ENCODE results near the gene TMC1. TPM values are rescaled to one million over a fixed set of nuclear protein-coding genes. Genes with fewer than 3 reads are reported as not detected.

The TMC1 gene
- total RNA-seq, 4 donors from 2014 or later, result 1.2 to 15.7 TPM; not detected in 2

DNA sequence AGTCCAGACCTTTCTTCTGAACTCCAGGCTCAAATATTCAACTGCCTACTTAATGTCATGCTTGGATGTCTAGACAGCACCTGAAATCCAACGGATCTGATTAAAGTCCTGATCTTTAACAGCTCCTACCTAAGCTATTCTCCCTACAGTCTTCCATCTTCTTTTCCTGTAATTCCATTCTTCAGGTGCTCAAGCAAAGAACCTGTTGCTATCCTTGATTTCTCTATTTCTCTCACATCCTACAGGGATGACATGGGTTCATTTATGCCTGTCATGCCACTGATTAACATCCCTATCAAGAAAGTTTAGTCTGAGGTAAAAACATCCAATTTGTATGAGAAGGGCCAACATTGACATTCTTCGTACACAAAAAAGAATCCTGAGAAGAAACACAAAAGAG lies 163.2 kb downstream of the TMC1 start:
- no peak overlapping the region for H3K27ac ChIP-seq
- DNase-seq (no peak), ATAC-seq (no peak)
- H3K4me3 ChIP-seq, result no peak overlapping the region
- intact Hi-C loops (cut with DNase I; ENCODE audit: low total_unique reads) (no loop called here), in situ Hi-C loops (cut with MboI; ENCODE audit: low sequenced_read_pairs in 4 of 4) (no loop called here)
- H3K27me3 ChIP-seq, result no peaks in the 10 kb centered on the region
- no peaks in the 10 kb centered on the region for H3K36me3 ChIP-seq
- H3K4me1 ChIP-seq, result no peaks in the 10 kb centered on the region
- TF ChIP-seq, protein P1, sequence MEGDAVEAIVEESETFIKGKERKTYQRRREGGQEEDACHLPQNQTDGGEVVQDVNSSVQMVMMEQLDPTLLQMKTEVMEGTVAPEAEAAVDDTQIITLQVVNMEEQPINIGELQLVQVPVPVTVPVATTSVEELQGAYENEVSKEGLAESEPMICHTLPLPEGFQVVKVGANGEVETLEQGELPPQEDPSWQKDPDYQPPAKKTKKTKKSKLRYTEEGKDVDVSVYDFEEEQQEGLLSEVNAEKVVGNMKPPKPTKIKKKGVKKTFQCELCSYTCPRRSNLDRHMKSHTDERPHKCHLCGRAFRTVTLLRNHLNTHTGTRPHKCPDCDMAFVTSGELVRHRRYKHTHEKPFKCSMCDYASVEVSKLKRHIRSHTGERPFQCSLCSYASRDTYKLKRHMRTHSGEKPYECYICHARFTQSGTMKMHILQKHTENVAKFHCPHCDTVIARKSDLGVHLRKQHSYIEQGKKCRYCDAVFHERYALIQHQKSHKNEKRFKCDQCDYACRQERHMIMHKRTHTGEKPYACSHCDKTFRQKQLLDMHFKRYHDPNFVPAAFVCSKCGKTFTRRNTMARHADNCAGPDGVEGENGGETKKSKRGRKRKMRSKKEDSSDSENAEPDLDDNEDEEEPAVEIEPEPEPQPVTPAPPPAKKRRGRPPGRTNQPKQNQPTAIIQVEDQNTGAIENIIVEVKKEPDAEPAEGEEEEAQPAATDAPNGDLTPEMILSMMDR (IDR thresholded peaks at IDR 0.05 in 4 of 5, conservative IDR thresholded peaks at IDR 0.05 in 1 of 5), result no peak
- no peak for TF ChIP-seq POLR2A (IDR thresholded peaks at IDR 0.05)
- H3K9me3 ChIP-seq, result no peaks in the 10 kb centered on the region

DNA sequence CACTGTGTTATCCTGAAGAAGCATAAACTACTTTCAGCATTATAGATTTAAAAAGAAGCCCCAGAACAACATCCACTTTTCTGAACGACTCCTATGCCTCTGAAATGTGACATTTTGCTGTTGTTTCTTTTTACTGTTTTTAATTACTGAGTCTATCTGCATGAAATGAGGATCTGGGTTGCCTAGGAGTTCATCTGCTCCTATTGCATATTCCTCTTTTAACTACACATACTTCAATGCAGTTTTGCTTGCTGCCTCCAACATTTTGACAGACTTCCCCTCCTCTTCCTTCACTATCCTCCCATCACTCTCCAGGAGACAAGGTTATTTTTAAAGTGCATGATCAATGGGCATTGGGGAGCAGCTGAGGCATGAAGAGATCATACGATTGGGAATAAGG lies 164.5 kb downstream of the TMC1 start:
- Histone ChIP-seq H3K9me3 (peaks cover 0 to under 1% (median 0%) of the 10 kb centered on the region in 3 donors), H3K27me3 (no peaks in the 10 kb centered on the region), H3K36me3 (no peaks in the 10 kb centered on the region), H3K4me1 (no peaks in the 10 kb centered on the region), H3K27ac (no peak overlapping the region), H3K4me3 (no peak overlapping the region)
- no peak for TF ChIP-seq POLR2A (IDR thresholded peaks at IDR 0.05)
- TF ChIP-seq, protein P1 (IDR thresholded peaks at IDR 0.05 in 4 of 5, conservative IDR thresholded peaks at IDR 0.05 in 1 of 5), result no peak
- DNase-seq (no peak), ATAC-seq (no peak)
- in situ Hi-C loops (cut with MboI; ENCODE audit: low sequenced_read_pairs in 4 of 4), result no loop called here
- intact Hi-C loops (cut with DNase I; ENCODE audit: low total_unique reads), result no loop called here

DNA sequence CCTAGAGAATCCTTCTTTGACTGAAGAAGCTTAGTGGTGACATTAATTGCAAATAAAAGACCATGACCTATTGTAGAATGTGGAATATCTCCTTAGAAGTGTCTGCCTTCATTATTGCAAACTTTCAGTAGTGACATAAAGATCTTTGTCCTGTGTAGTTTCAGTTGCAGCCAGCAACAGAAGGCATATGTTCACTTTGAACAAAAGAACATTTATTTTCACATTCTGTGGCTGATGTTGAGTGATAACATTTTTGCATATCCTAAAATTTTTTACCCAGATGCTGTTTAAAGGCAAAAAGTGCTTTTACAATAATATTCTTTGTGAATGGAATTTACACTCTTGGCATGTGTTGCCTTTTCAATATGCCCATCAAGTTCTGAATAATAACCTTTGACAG lies 165.9 kb downstream of the TMC1 start:
- TF ChIP-seq, protein P1 (IDR thresholded peaks at IDR 0.05 in 4 of 5, conservative IDR thresholded peaks at IDR 0.05 in 1 of 5), result no peak
- no peak for TF ChIP-seq POLR2A (IDR thresholded peaks at IDR 0.05)
- in situ Hi-C loops (cut with MboI; ENCODE audit: low sequenced_read_pairs in 4 of 4) (no loop called here), intact Hi-C loops (cut with DNase I; ENCODE audit: low total_unique reads) (no loop called here)
- no peaks in the 10 kb centered on the region for H3K4me1 ChIP-seq
- ATAC-seq, result no peak
- no peaks in the 10 kb centered on the region for H3K27me3 ChIP-seq
- no peak overlapping the region for H3K27ac ChIP-seq
- no peak overlapping the region for H3K4me3 ChIP-seq
- H3K36me3 ChIP-seq, result no peaks in the 10 kb centered on the region
- peaks cover 0 to 3% (median 0%) of the 10 kb centered on the region in 3 donors for H3K9me3 ChIP-seq
- DNase-seq, result no peak

DNA sequence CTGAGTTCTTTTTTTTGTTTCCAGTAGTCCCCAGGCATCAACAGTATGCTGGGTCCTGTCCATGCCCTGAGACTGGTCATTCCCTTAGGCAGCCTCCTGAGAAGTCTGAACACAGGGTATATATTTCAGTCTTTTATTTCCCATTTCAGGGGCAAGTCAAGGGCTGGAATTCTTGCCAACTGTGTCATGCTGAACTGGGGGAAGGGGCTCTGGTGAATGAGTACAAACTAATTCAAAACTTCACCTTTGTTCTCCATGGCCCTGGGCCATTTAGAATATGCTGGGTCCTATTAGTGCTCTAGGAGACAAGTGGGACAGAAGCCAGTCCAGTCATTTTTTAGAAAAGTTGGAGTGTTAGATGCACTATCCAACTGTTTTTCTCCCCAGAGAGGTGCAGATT lies 170.3 kb downstream of the TMC1 start:
- Histone ChIP-seq H3K27ac (no peak overlapping the region), H3K9me3 (peaks cover 0 to 3% (median 0%) of the 10 kb centered on the region in 3 donors), H3K4me1 (no peaks in the 10 kb centered on the region), H3K27me3 (no peaks in the 10 kb centered on the region), H3K4me3 (no peak overlapping the region), H3K36me3 (no peaks in the 10 kb centered on the region)
- in situ Hi-C loops (cut with MboI; ENCODE audit: low sequenced_read_pairs in 4 of 4) (no loop called here), intact Hi-C loops (cut with DNase I; ENCODE audit: low total_unique reads) (no loop called here)
- DNase-seq (no peak), ATAC-seq (no peak)
- TF ChIP-seq POLR2A (IDR thresholded peaks at IDR 0.05), result no peak
- TF ChIP-seq, protein P1 (IDR thresholded peaks at IDR 0.05 in 4 of 5, conservative IDR thresholded peaks at IDR 0.05 in 1 of 5), result no peak

DNA sequence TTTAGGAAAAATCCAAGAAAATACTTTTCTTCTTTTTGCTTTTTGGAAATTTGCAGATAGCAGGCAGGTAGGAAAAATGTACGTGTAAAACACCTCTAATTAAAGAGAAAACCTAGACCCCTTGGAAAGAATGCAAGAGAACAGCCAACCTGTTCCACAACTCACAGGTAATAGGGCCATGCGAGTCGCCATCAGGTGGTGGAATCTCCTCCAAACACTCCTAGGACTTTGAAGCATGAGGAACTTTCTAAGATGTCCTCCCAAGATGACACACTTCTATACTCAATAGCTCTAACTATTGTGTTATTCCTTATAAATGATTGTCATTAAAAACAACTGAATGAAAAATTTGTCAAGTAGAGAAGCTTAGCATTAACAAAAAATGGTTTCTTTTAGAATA lies 174.0 kb downstream of the TMC1 start:
- intact Hi-C loops (cut with DNase I; ENCODE audit: low total_unique reads), result no loop called here
- H3K4me3 ChIP-seq, result no peak overlapping the region
- no peak for TF ChIP-seq POLR2A (IDR thresholded peaks at IDR 0.05)
- H3K4me1 ChIP-seq, result no peaks in the 10 kb centered on the region
- ATAC-seq, result no peak
- H3K27me3 ChIP-seq, result no peaks in the 10 kb centered on the region
- peaks cover 0 to 3% (median 0%) of the 10 kb centered on the region in 3 donors for H3K9me3 ChIP-seq
- in situ Hi-C loops (cut with MboI; ENCODE audit: low sequenced_read_pairs in 4 of 4), result no loop called here
- H3K36me3 ChIP-seq, result no peaks in the 10 kb centered on the region
- DNase-seq, result no peak
- H3K27ac ChIP-seq, result no peak overlapping the region
